ENCODE measurements around the gene FSTL4.

The FSTL4 gene

GRCh38 chr5:133333326-133334150, 278.8 kb downstream of the FSTL4 start:
- peaks cover 0 to 5% (median 3%) of the 10 kb centered on the region in 4 experiments for H3K4me1 ChIP-seq (ENCODE audit: control extremely low read depth in 1 of 4, control insufficient read depth in 4 of 4, insufficient read depth in 4 of 4, low read length in 3 of 4)
- H3K36me3 ChIP-seq (ENCODE audit: control insufficient read depth in 4 of 4, insufficient read depth in 4 of 4, low read length in 3 of 4): no peaks in the 10 kb centered on the region
- 94% methylated on average over 11 of the region's 11 CpGs for WGBS (ENCODE audit: insufficient coverage)
- H3K4me3 ChIP-seq (ENCODE audit: control insufficient read depth in 1 of 7, extremely low read depth in 1 of 7, insufficient read depth in 4 of 7, low read depth in 2 of 7, low read length in 6 of 7): no peak overlapping the region
- ChIA-PET CTCF (no interaction called here), POLR2A (no interaction called here)
- H3K27ac ChIP-seq (ENCODE audit: insufficient read depth in 1 of 2, low read depth in 1 of 2, low read length in 2 of 2, poor library complexity in 1 of 2, severe bottlenecking in 2 of 2): no peak overlapping the region
- peaks cover 0 to 6% (median 0%) of the 10 kb centered on the region in 5 experiments for H3K27me3 ChIP-seq (replicated peaks in 2 of 5; ENCODE audit: control insufficient read depth in 4 of 5, insufficient read depth in 5 of 5, low read length in 4 of 5)
- DNase-seq: no peak
- no peaks in the 10 kb centered on the region for H3K9me3 ChIP-seq (ENCODE audit: control extremely low read depth in 1 of 5, control insufficient read depth in 4 of 5, insufficient read depth in 2 of 5, low read depth in 1 of 5, low read length in 4 of 5)

GRCh38 chr5:133332439-133333024, 279.8 kb downstream of the FSTL4 start:
- H3K27me3 ChIP-seq (replicated peaks in 2 of 5; ENCODE audit: control insufficient read depth in 4 of 5, insufficient read depth in 5 of 5, low read length in 4 of 5): peaks cover 0 to 2% (median 0%) of the 10 kb centered on the region in 5 experiments
- H3K4me3 ChIP-seq (ENCODE audit: control insufficient read depth in 1 of 7, extremely low read depth in 1 of 7, insufficient read depth in 4 of 7, low read depth in 2 of 7, low read length in 6 of 7): no peak overlapping the region
- H3K9me3 ChIP-seq (ENCODE audit: control extremely low read depth in 1 of 5, control insufficient read depth in 4 of 5, insufficient read depth in 2 of 5, low read depth in 1 of 5, low read length in 4 of 5): no peaks in the 10 kb centered on the region
- no peak overlapping the region for H3K27ac ChIP-seq (ENCODE audit: insufficient read depth in 1 of 2, low read depth in 1 of 2, low read length in 2 of 2, poor library complexity in 1 of 2, severe bottlenecking in 2 of 2)
- peaks cover 0 to 5% (median 3%) of the 10 kb centered on the region in 4 experiments for H3K4me1 ChIP-seq (ENCODE audit: control extremely low read depth in 1 of 4, control insufficient read depth in 4 of 4, insufficient read depth in 4 of 4, low read length in 3 of 4)
- ChIA-PET CTCF (no interaction called here), POLR2A (no interaction called here)
- WGBS (ENCODE audit: insufficient coverage): 100% methylated on average over 4 of the region's 5 CpGs
- DNase-seq: no peak
- no peaks in the 10 kb centered on the region for H3K36me3 ChIP-seq (ENCODE audit: control insufficient read depth in 4 of 4, insufficient read depth in 4 of 4, low read length in 3 of 4)

- H3K27me3 ChIP-seq (replicated peaks in 2 of 5; ENCODE audit: control insufficient read depth in 4 of 5, insufficient read depth in 5 of 5, low read length in 4 of 5): peaks cover 0 to 5% (median 0%) of the 10 kb centered on the region in 5 experiments
- H3K4me1 ChIP-seq (ENCODE audit: control extremely low read depth in 1 of 4, control insufficient read depth in 4 of 4, insufficient read depth in 4 of 4, low read length in 3 of 4): peaks cover 0 to 5% (median 3%) of the 10 kb centered on the region in 4 experiments
- H3K4me3 ChIP-seq (ENCODE audit: control insufficient read depth in 1 of 7, extremely low read depth in 1 of 7, insufficient read depth in 4 of 7, low read depth in 2 of 7, low read length in 6 of 7): no peak overlapping the region
- ChIA-PET POLR2A (no interaction called here), CTCF (no interaction called here)
- DNase-seq: no peak
- H3K9me3 ChIP-seq (ENCODE audit: control extremely low read depth in 1 of 5, control insufficient read depth in 4 of 5, insufficient read depth in 2 of 5, low read depth in 1 of 5, low read length in 4 of 5): no peaks in the 10 kb centered on the region
- H3K36me3 ChIP-seq (ENCODE audit: control insufficient read depth in 4 of 4, insufficient read depth in 4 of 4, low read length in 3 of 4): no peaks in the 10 kb centered on the region
- 93% methylated on average over 11 of the region's 12 CpGs for WGBS (ENCODE audit: insufficient coverage)
- H3K27ac ChIP-seq (ENCODE audit: insufficient read depth in 1 of 2, low read depth in 1 of 2, low read length in 2 of 2, poor library complexity in 1 of 2, severe bottlenecking in 2 of 2): no peak overlapping the region
Observed at GRCh38 chr5:133331941-133332340, 280.4 kb downstream of the FSTL4 start.

- Histone ChIP-seq H3K4me1 (ENCODE audit: control extremely low read depth in 1 of 4, control insufficient read depth in 4 of 4, insufficient read depth in 4 of 4, low read length in 3 of 4) (no peaks in the 10 kb centered on the region), H3K27me3 (replicated peaks in 2 of 5; ENCODE audit: control insufficient read depth in 4 of 5, insufficient read depth in 5 of 5, low read length in 4 of 5) (peaks cover 0 to 5% (median 0%) of the 10 kb centered on the region in 5 experiments), H3K36me3 (ENCODE audit: control insufficient read depth in 4 of 4, insufficient read depth in 4 of 4, low read length in 3 of 4) (no peaks in the 10 kb centered on the region), H3K4me3 (ENCODE audit: control insufficient read depth in 1 of 7, extremely low read depth in 1 of 7, insufficient read depth in 4 of 7, low read depth in 2 of 7, low read length in 6 of 7) (no peak overlapping the region), H3K27ac (ENCODE audit: insufficient read depth in 1 of 2, low read depth in 1 of 2, low read length in 2 of 2, poor library complexity in 1 of 2, severe bottlenecking in 2 of 2) (no peak overlapping the region), H3K9me3 (ENCODE audit: control extremely low read depth in 1 of 5, control insufficient read depth in 4 of 5, insufficient read depth in 2 of 5, low read depth in 1 of 5, low read length in 4 of 5) (no peaks in the 10 kb centered on the region)
- DNase-seq: no peak
- ChIA-PET CTCF (no interaction called here), POLR2A (no interaction called here)
- 94% methylated on average over 5 of the region's 5 CpGs for WGBS (ENCODE audit: insufficient coverage)
Observed at GRCh38 chr5:133330956-133331355, 281.4 kb downstream of the FSTL4 start.

- CTCF ChIA-PET: interaction anchor here (1.5 kb wide), 1 partner anchor 8 kb away, joined by 4 read pairs; no protein-coding TSS in a partner anchor
Observed at GRCh38 chr5:133328800-133329199, 283.5 kb downstream of the FSTL4 start.

GRCh38 chr5:133327946-133328401, 284.4 kb downstream of the FSTL4 start:
- 100% methylated on average over 3 of the region's 5 CpGs for WGBS (ENCODE audit: insufficient coverage)
- no peaks in the 10 kb centered on the region for H3K36me3 ChIP-seq (ENCODE audit: control insufficient read depth in 4 of 4, insufficient read depth in 4 of 4, low read length in 3 of 4)
- no peak overlapping the region for H3K27ac ChIP-seq (ENCODE audit: insufficient read depth in 1 of 2, low read depth in 1 of 2, low read length in 2 of 2, poor library complexity in 1 of 2, severe bottlenecking in 2 of 2)
- ChIA-PET CTCF (interaction anchor here (1.5 kb wide), 1 partner anchor 8 kb away, joined by 4 read pairs; no protein-coding TSS in a partner anchor), POLR2A (no interaction called here)
- H3K9me3 ChIP-seq (ENCODE audit: control extremely low read depth in 1 of 5, control insufficient read depth in 4 of 5, insufficient read depth in 2 of 5, low read depth in 1 of 5, low read length in 4 of 5): no peaks in the 10 kb centered on the region
- H3K4me1 ChIP-seq (ENCODE audit: control extremely low read depth in 1 of 4, control insufficient read depth in 4 of 4, insufficient read depth in 4 of 4, low read length in 3 of 4): no peaks in the 10 kb centered on the region
- peaks cover 0 to 7% (median 0%) of the 10 kb centered on the region in 5 experiments for H3K27me3 ChIP-seq (replicated peaks in 2 of 5; ENCODE audit: control insufficient read depth in 4 of 5, insufficient read depth in 5 of 5, low read length in 4 of 5)
- H3K4me3 ChIP-seq (ENCODE audit: control insufficient read depth in 1 of 7, extremely low read depth in 1 of 7, insufficient read depth in 4 of 7, low read depth in 2 of 7, low read length in 6 of 7): no peak overlapping the region
- DNase-seq: no peak

More at GRCh38 chr5:133328800-133329199, 283.5 kb downstream of the FSTL4 start:
- H3K36me3 ChIP-seq (ENCODE audit: control insufficient read depth in 4 of 4, insufficient read depth in 4 of 4, low read length in 3 of 4): no peaks in the 10 kb centered on the region
- H3K9me3 ChIP-seq (ENCODE audit: control extremely low read depth in 1 of 5, control insufficient read depth in 4 of 5, insufficient read depth in 2 of 5, low read depth in 1 of 5, low read length in 4 of 5): no peaks in the 10 kb centered on the region
- peaks cover 0 to 7% (median 0%) of the 10 kb centered on the region in 5 experiments for H3K27me3 ChIP-seq (replicated peaks in 2 of 5; ENCODE audit: control insufficient read depth in 4 of 5, insufficient read depth in 5 of 5, low read length in 4 of 5)
- POLR2A ChIA-PET: no interaction called here
- WGBS (ENCODE audit: insufficient coverage): 97% methylated on average over 10 of the region's 11 CpGs
- no peak overlapping the region for H3K27ac ChIP-seq (ENCODE audit: insufficient read depth in 1 of 2, low read depth in 1 of 2, low read length in 2 of 2, poor library complexity in 1 of 2, severe bottlenecking in 2 of 2)
- H3K4me3 ChIP-seq (ENCODE audit: control insufficient read depth in 1 of 7, extremely low read depth in 1 of 7, insufficient read depth in 4 of 7, low read depth in 2 of 7, low read length in 6 of 7): no peak overlapping the region
- no peaks in the 10 kb centered on the region for H3K4me1 ChIP-seq (ENCODE audit: control extremely low read depth in 1 of 4, control insufficient read depth in 4 of 4, insufficient read depth in 4 of 4, low read length in 3 of 4)
- no peak for DNase-seq

GRCh38 chr5:133326361-133326760, 286.0 kb downstream of the FSTL4 start:
- H3K27ac ChIP-seq (ENCODE audit: insufficient read depth in 1 of 2, low read depth in 1 of 2, low read length in 2 of 2, poor library complexity in 1 of 2, severe bottlenecking in 2 of 2): no peak overlapping the region
- CTCF ChIA-PET: interaction anchor here (1.3 kb wide), 1 partner anchor 16 kb away, joined by 4 read pairs; no protein-coding TSS in a partner anchor
- WGBS (ENCODE audit: insufficient coverage): 100% methylated on average over 5 of the region's 5 CpGs
- POLR2A ChIA-PET: no interaction called here
- H3K36me3 ChIP-seq (ENCODE audit: control insufficient read depth in 4 of 4, insufficient read depth in 4 of 4, low read length in 3 of 4): no peaks in the 10 kb centered on the region
- H3K4me3 ChIP-seq (ENCODE audit: control insufficient read depth in 1 of 7, extremely low read depth in 1 of 7, insufficient read depth in 4 of 7, low read depth in 2 of 7, low read length in 6 of 7): no peak overlapping the region
- H3K4me1 ChIP-seq (ENCODE audit: control extremely low read depth in 1 of 4, control insufficient read depth in 4 of 4, insufficient read depth in 4 of 4, low read length in 3 of 4): no peaks in the 10 kb centered on the region
- H3K9me3 ChIP-seq (ENCODE audit: control extremely low read depth in 1 of 5, control insufficient read depth in 4 of 5, insufficient read depth in 2 of 5, low read depth in 1 of 5, low read length in 4 of 5): no peaks in the 10 kb centered on the region
- no peak for DNase-seq
- peaks cover 0 to 5% (median 0%) of the 10 kb centered on the region in 5 experiments for H3K27me3 ChIP-seq (replicated peaks in 2 of 5; ENCODE audit: control insufficient read depth in 4 of 5, insufficient read depth in 5 of 5, low read length in 4 of 5)

Data from common myeloid progenitor, CD34-positive (primary cell).